ENCODE results near the gene NUMBL. TPM values are rescaled to one million over a fixed set of nuclear protein-coding genes. Genes with fewer than 3 reads are reported as not detected.

The NUMBL gene
- total RNA-seq, 2 experiments from 2014 or later, result 4.8 to 5.8 TPM

Other genes with a start within 250 kb of the NUMBL start
- gene SERTAD3, start 246.3 kb downstream of the NUMBL start, total RNA-seq, result 10 to 100 TPM; 18.0 to 20.3 TPM
- gene BLVRB, start 224.9 kb downstream of the NUMBL start, total RNA-seq, result 10 to 100 TPM; 20.1 to 20.5 TPM
- 1 to 10 TPM in 1 of 2 experiments, under 1 TPM in 1; 0.60 to 1.3 TPM for gene SPTBN4, start 223.7 kb downstream of the NUMBL start, total RNA-seq
- 100 to 1,000 TPM; 139 to 150 TPM for gene SHKBP1, start 113.8 kb downstream of the NUMBL start, total RNA-seq
- gene LTBP4, start 89.3 kb downstream of the NUMBL start, total RNA-seq, result 100 to 1,000 TPM; 121 to 122 TPM
- 10 to 100 TPM; 32.5 to 37.7 TPM for gene COQ8B, start 26.2 kb upstream of the NUMBL start, total RNA-seq
- gene ITPKC, start 26.5 kb upstream of the NUMBL start, total RNA-seq, result 1 to 10 TPM; 6.6 to 6.8 TPM
- 10 to 100 TPM; 18.1 to 18.8 TPM for gene ACTMAP, start 59.8 kb upstream of the NUMBL start, total RNA-seq
- 100 to 1,000 TPM; 145 to 151 TPM for gene SNRPA, start 60.6 kb upstream of the NUMBL start, total RNA-seq
- gene MIA, start 84.9 kb upstream of the NUMBL start, total RNA-seq, result not detected
- 10 to 100 TPM; 65.7 to 68.3 TPM for gene RAB4B, start 87.6 kb upstream of the NUMBL start, total RNA-seq
- 100 to 1,000 TPM; 127 to 128 TPM for gene EGLN2, start 108.5 kb upstream of the NUMBL start, total RNA-seq
- not detected for gene CYP2A6, start 159.8 kb upstream of the NUMBL start, total RNA-seq
- not detected for gene CYP2A7, start 191.6 kb upstream of the NUMBL start, total RNA-seq

All from activated CD4-positive, alpha-beta memory T cell treated with anti-CD3 and anti-CD28 coated beads, Interleukin-2, amount 10 ng/mL, durations not matched to agents 7 days and 5 days (primary cell).